NCI-H345 treated with DMSO at 0.1 percent for 48 hours (cell line): ENCODE data around the gene ACHE.
"Not testable (repeated sequence)": the region's sequence is repeated elsewhere in the genome, so short reads cannot be mapped to it uniquely, and the experiment has no call there.

ENCODE experiments used
- DNase-seq: peaks from one replicate; lab custom pipeline; 2025; ENCODE audit not compliant: unreplicated experiment; lab: John Stamatoyannopoulos, UW

ACHE gene

GRCh38 chr7:100895701-100895955 lies at the start of gene ACHE:
Gene ACHE, minus strand, starts transcription at chr7:100895888. Its CDS starts 1,656 bp downstream, at chr7:100894232.
- DNase-seq: no peak

GRCh38 chr7:100944138-100944537 lies 48.5 kb upstream of the ACHE start:
- no peak for DNase-seq

- DNase-seq: no peak
These were observed 48.0 kb upstream of the ACHE start for GRCh38 chr7:100943693-100944092.

GRCh38 chr7:100942045-100942774 lies 46.5 kb upstream of the ACHE start:
- DNase-seq: no peak

- DNase-seq: not testable (repeated sequence)
These were observed 40.5 kb upstream of the ACHE start for GRCh38 chr7:100936167-100936566.

GRCh38 chr7:100935381-100935780 lies 39.7 kb upstream of the ACHE start:
- not testable (repeated sequence) for DNase-seq

- DNase-seq: no peak
These were observed 38.0 kb upstream of the ACHE start for GRCh38 chr7:100933734-100934133.

- no peak for DNase-seq
These were observed 34.1 kb upstream of the ACHE start for GRCh38 chr7:100929808-100930174.

- not testable (repeated sequence) for DNase-seq
These were observed 27.9 kb upstream of the ACHE start for GRCh38 chr7:100923616-100924015.

GRCh38 chr7:100921039-100921438 lies 25.4 kb upstream of the ACHE start:
- no peak for DNase-seq

- DNase-seq: not testable (repeated sequence)
These were observed 24.2 kb upstream of the ACHE start for GRCh38 chr7:100919779-100920437.

- DNase-seq: not testable (repeated sequence)
These were observed 23.6 kb upstream of the ACHE start for GRCh38 chr7:100919335-100919734.

GRCh38 chr7:100914879-100915447 lies 19.3 kb upstream of the ACHE start:
- DNase-seq: no peak

GRCh38 chr7:100914208-100914878 lies 18.7 kb upstream of the ACHE start:
- DNase-seq: no peak

GRCh38 chr7:100911484-100911883 lies 15.8 kb upstream of the ACHE start:
- DNase-seq: no peak

- DNase-seq: not testable (repeated sequence)
These were observed 14.8 kb upstream of the ACHE start for GRCh38 chr7:100910443-100910842.

GRCh38 chr7:100908512-100908911 lies 12.8 kb upstream of the ACHE start:
- no peak for DNase-seq

GRCh38 chr7:100902638-100903037 lies 7.0 kb upstream of the ACHE start:
- no peak for DNase-seq

- no peak for DNase-seq
These were observed 6.2 kb upstream of the ACHE start for GRCh38 chr7:100901921-100902332.

GRCh38 chr7:100900978-100901377 lies 5.3 kb upstream of the ACHE start:
- DNase-seq: no peak

- no peak for DNase-seq
These were observed 3.7 kb upstream of the ACHE start for GRCh38 chr7:100899432-100899831.
